SK-N-MC (cell line): ENCODE results near the gene RBM43.

Experiments
- EZH2 ChIP-seq: fragments of 200-600 bp; sonication (generic); IDR thresholded peaks from one replicate; pipeline ENCODE4 v1.6.1; 2017; ENCODE audit warnings: antibody characterized with exemption
- FOXP2 ChIP-seq: optimal IDR thresholded peaks from 2 replicates; pipeline ENCODE3; 2011; ENCODE audit warnings: mild to moderate bottlenecking, moderate library complexity; ENCODE audit not compliant: insufficient read depth; ENCODE audit errors: extremely low read length, control extremely low read depth
- POLR2AphosphoS5 ChIP-seq: IDR thresholded peaks from 2 replicates; pipeline ENCODE4 v1.6.1; 2012; ENCODE audit warnings: mild to moderate bottlenecking, low read depth, low read length, borderline replicate concordance

- TF ChIP-seq FOXP2 (no peak), POLR2AphosphoS5 (no peak), EZH2 (no peak)
These were observed 44.3 kb downstream of the RBM43 start for GRCh38 chr2:151217343-151217742.
